GM18868 (cell line): Measurements from ENCODE around the gene RASGEF1C.

ENCODE experiments used
- ATAC-seq: cut with Tn5 transposase; IDR thresholded peaks from one replicate; pipeline ENCODE4 v1.9.1; 2021; ENCODE audit warnings: mild to moderate bottlenecking, moderate library complexity; ENCODE audit not compliant: unreplicated experiment

RASGEF1C gene

GRCh38 chr5:180122875-180123274, 86.1 kb downstream of the RASGEF1C start:
- ATAC-seq, result no peak

DNA sequence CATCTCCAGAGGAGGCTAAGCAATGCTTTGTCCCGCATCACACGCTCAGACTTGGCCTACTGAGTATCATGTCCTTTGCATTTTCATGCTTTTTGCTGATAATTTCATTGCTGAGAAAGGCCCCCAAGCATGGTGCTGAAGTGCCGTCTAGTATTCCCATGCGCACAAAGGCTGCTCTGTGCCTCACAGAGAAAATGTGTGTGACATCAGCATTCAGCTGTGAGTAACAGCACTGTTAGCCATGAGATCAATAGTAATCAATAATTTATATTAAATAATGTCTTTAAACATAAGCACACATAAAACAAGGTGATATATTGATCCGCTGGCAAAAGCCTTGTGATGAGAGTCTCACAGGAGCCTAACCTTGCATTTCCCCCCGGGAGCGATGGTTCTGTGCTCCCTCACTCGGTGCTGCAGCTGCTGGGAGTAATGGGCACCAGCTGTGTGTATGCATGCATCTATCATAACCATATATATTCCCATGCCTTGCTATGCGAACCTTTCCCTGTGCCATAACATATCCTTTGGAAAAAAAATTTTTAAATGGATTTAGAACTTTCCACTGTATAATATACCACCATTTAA, 87.1 kb downstream of the RASGEF1C start:
- no peak for ATAC-seq

GRCh38 chr5:180120237-180121101, 88.5 kb downstream of the RASGEF1C start:
- ATAC-seq, result no peak

GRCh38 chr5:180119903-180120236, 89.1 kb downstream of the RASGEF1C start:
- ATAC-seq, result no peak

DNA sequence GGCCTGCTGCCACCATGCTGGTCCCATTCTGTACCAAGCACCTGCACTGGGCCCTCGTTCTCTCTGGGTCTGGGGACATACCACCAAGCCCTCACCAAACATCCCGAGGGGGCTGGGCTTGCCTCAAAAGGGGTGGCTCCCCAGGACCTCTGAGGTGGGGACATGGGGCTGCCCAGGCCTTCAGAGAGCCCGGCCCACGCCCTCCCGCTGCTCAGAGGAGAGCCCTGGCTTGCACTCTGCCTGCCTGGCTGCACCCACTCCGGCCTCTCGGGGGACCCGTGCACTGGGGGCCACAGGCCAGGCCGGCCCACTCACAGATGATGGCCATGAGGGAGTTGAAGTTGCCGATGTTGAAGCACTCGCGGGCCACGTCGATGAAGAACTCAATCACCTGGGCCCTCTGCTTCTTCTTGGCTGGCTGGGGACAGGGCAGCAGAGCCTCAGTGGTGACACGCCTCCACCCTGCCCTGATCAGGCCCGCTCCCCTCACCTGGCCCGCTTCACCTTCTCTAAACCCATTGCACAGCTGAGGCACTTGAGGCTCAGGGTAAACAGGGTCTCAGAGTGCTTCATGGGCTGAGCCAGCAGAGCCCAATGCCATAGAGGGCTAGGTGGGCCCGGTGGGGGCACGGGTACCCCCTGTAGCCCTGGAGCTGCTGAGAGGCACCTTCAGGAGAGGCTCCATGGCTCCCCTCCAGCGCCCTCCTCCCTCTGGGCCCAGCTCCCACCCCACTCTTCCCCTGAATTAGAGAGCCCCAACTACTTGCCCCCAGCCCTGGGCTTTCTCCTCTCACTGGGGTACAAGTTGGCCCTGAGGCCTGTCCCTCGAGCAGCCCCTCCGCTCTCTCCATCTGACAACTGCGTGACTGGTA, 89.7 kb downstream of the RASGEF1C start:
- no peak for ATAC-seq

GRCh38 chr5:180118391-180118791, 90.6 kb downstream of the RASGEF1C start:
- no peak for ATAC-seq

GRCh38 chr5:180117000-180117725, 91.8 kb downstream of the RASGEF1C start:
- ATAC-seq, result no peak

- no peak for ATAC-seq
These were observed 92.7 kb downstream of the RASGEF1C start for GRCh38 chr5:180116077-180116999.

DNA sequence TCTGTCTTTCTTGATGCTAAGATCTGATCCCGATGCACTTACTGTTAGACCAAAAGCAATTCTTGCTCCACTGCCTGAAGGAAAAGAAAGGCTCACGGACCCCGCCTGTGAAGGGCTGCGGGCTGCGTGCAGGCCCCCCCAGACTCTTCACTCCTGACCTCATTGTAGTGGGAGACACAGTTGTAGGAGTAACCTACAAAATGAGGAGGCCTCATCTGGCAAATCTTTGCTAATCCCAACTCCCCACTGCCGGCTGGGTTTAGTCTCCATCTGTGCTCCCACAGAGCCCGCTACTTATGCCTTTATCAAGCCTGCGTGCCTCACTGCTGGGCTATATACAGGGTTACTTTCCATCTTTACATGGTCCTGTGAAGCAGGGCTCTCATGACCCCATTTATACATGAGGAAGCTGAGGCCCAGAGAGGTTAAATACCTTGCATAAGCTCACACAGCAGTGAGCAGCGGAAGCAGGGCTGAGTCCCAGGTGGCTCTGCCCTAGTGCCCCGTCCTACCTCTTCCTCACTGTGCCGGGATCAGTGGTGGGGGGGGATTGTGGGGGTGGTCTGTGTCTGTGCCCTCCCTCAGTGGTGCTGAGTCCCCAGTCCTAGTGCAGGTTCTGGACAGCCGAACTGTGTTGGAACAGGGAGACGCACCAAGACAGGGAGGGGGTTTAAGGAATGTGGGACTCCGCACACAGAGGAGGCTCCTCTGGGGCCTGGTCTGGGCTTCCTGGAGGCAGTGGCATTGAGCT, 93.5 kb downstream of the RASGEF1C start:
- no peak for ATAC-seq

GRCh38 chr5:180114304-180115003, 94.6 kb downstream of the RASGEF1C start:
- no peak for ATAC-seq

DNA sequence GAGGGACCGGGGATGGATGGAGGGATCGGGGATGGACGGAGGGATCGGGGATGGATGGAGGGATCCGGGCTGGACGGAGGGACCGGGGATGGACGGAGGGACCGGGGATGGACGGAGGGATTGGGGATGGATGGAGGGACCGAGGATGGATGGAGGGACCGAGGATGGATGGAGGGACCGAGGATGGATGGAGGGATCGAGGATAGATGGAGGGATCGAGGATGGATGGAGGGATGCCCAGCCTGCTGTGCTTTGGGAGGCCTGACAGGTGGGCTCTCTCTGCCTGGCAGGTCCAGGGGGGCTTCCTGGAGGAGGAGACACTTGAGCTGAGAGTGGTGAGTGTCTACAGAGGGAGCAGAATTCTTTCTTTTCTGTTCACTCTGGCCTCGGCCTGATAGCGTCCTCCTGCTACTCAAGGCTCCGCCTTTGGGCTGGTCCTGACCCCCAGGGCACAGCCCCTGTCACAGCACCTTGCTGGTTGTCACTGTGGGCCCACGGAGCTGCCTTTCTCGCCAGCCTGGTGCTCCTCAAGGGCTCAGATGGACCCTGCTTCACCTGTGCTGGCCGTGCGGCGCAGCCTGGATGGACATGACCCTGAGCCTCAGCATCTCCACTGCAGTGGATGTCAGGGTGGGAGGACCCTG, 95.2 kb downstream of the RASGEF1C start:
- no peak for ATAC-seq

- ATAC-seq, result no peak
These were observed 96.7 kb downstream of the RASGEF1C start for GRCh38 chr5:180112181-180112861.

DNA sequence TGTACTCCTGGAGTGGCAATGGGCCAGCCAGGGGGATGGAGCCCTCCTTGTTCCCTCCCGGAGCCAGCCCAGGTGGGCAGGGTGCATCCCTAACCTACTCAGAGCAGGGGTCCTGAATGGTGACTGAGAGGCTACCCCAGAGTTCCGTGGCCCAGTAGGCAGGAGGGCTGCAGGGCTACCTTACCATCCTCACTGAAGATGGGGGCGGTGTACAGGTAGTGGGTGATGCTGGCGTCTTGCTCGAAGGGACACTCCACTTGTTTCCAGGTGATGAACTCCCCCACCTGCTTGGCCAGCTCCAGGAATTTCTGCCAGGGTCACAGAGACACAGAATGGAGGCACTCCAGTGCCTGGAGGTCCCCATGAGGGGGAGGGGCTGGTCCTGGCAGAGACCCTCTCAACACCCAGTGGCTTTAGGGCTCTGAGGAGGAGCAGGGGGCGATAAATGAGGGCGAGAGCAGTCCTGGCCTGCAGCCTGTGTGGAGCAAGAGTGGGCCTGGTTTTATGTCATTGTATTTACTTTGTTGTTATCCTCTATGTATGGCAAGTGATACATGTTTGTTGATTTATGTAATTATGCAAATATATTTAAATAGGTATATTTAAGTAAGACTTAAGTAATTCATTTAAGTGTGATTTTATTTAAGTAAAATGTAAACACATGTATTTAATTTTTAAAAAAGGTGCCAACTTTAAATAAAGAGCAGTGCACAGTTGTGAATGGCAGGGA, 97.6 kb downstream of the RASGEF1C start:
- no peak for ATAC-seq

- no peak for ATAC-seq
These were observed 99.1 kb downstream of the RASGEF1C start for GRCh38 chr5:180109920-180110319.

DNA sequence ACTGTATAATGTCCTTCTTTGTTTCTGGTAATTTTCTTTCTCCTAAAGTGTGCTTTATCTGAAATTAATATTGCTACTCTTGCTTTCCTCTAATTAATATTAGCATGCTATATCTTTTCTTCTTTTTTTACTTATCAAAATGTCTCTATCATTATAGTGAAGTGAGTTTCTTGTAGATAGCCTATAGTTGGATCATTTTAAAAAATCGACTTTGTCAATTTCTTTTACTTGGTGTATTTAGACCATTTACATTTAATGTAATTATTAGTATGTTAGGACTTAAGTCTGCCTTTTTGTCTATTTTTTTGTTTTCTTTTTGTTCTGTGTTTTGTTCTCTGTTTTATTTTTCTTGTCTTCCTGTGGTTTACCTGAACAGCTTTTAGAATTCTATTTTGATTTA, 102.0 kb downstream of the RASGEF1C start:
- ATAC-seq, result no peak

DNA sequence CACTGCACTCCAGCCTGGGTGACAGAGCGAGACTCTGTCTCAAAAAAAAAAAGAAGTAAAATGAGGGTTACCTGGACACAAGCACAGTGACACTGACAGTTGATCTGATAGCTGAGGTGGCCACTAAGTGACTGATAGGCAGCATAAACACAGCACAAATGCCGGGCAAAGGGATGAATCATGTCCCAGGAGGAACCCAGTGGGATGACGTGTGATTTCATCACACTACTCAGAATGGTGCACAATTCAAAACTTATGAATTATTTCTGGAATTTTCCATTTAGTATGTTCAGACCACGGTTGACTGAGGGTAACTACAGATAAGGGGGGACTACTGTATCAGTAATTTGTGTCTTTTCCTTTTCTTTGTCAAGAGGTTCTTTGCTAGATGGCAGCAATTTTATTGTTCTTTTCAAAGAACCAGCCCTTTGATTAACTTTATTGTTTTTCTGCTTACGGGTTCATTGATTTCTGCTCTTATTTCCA, 103.1 kb downstream of the RASGEF1C start:
- no peak for ATAC-seq

GRCh38 chr5:180104168-180104530, 104.9 kb downstream of the RASGEF1C start:
- no peak for ATAC-seq
